HG02885 (cell line): ENCODE results near the gene CLVS2.

Experiments used
- ATAC-seq: cut with Tn5 transposase; IDR thresholded peaks from one replicate; pipeline ENCODE4 v1.9.1; 2021; ENCODE audit warnings: mild to moderate bottlenecking; ENCODE audit not compliant: unreplicated experiment, poor library complexity

CLVS2 gene

GRCh38 chr6:123117145-123117908 is 121.3 kb downstream of the CLVS2 start:
- ATAC-seq = no peak

DNA sequence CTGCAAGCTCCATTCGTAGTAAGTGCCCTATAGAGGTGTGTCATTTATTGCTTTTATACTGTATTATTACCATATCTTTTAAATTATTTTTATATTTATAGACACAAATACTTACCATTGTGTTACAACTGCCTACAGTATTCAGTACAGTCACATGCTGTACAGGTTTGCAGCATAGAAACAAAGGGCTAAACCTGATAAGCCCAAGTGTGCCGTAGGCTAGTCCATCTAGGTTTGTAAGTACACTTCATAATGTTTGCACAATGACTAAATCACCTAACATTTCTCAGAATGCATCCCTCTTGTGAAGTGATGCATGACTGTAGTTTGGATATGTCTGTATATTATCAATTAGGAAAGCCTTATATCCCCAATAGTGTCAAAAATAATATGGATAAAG is 122.8 kb downstream of the CLVS2 start:
- no peak for ATAC-seq
